SJSA1 (cell line): ENCODE results near the gene MDN1. TPM values are rescaled to one million over a fixed set of nuclear protein-coding genes. Genes with fewer than 3 reads are reported as not detected.
"Not testable (repeated sequence)": the region's sequence is repeated elsewhere in the genome, so short reads cannot be mapped to it uniquely, and the experiment has no call there.

Source experiments
- DNase-seq, 2 experiments: peaks; one replicate each; pipeline ENCODE4 v3.0.0-alpha.2; 2015 to 2020; ENCODE audit warnings: low spot score in 2 of 2, low read depth in 1 of 2
- H3K27ac ChIP-seq: fragments of 250-450 bp; sonication (Bioruptor Pico); 2 replicates; pipeline ENCODE4 v1.5.1; 2020; ENCODE audit warnings: mild to moderate bottlenecking, moderate library complexity
- H3K27me3 ChIP-seq: fragments of 250-450 bp; sonication (Bioruptor Pico); replicated peaks from 2 replicates; pipeline ENCODE4 v1.5.1; 2020; ENCODE audit warnings: mild to moderate bottlenecking, moderate library complexity
- H3K36me3 ChIP-seq: fragments of 250-450 bp; sonication (Bioruptor Pico); 2 replicates; pipeline ENCODE4 v1.5.1; 2020; ENCODE audit warnings: mild to moderate bottlenecking
- H3K4me1 ChIP-seq: fragments of 250-450 bp; sonication (Bioruptor Pico); replicated peaks from 2 replicates; pipeline ENCODE4 v1.6.1; 2021; ENCODE audit warnings: mild to moderate bottlenecking
- H3K4me3 ChIP-seq: fragments of 250-450 bp; sonication (Bioruptor Pico); 2 replicates; pipeline ENCODE4 v1.5.1; 2020; ENCODE audit warnings: mild to moderate bottlenecking
- H3K9me3 ChIP-seq: fragments of 250-450 bp; sonication (Bioruptor Pico); replicated peaks from 2 replicates; pipeline ENCODE4 v1.5.1; 2020; ENCODE audit warnings: mild to moderate bottlenecking
- total RNA-seq: library from RNA; depleted of rRNA; stranded (reverse); fragments of >200 nt; shearing (Covaris generic); gene quantifications from 2 replicates; pipeline ENCODE4 v1.2.3, GENCODE V29; 2014

MDN1 gene
- total RNA-seq, 1 experiment from 2014 or later, result 16.6 TPM

- H3K27ac ChIP-seq, result peak within 1 kb of the TSS; percentile 78
- H3K4me1 ChIP-seq, result peaks cover 14% of the 10 kb centered on the region
- H3K27me3 ChIP-seq, result no peaks in the 10 kb centered on the region
- H3K4me3 ChIP-seq, result peak within 1 kb of the TSS; percentile 86
- no peaks in the 10 kb centered on the region for H3K9me3 ChIP-seq
- peak; percentile 95 to 96 for DNase-seq
- H3K36me3 ChIP-seq, result peaks cover 46% of the 10 kb centered on the region
These were observed 181.0 kb downstream of the MDN1 start, which contains the start of gene LYRM2 for GRCh38 chr6:89638320-89639195. Gene LYRM2 (minus strand): TSS chr6:89638747. CDS start chr6:89638716, 31 bp downstream.

- peaks cover 40% of the 10 kb centered on the region for H3K36me3 ChIP-seq
These were observed 181.7 kb downstream of the MDN1 start for GRCh38 chr6:89637960-89638319.

GRCh38 chr6:89636412-89636811 lies 183.2 kb downstream of the MDN1 start:
- not testable (repeated sequence) for H3K27ac ChIP-seq, H3K4me3 ChIP-seq, DNase-seq, H3K27me3 ChIP-seq, H3K9me3 ChIP-seq
- H3K36me3 ChIP-seq, result peaks cover 35% of the 10 kb centered on the region
- H3K4me1 ChIP-seq, result peaks cover 14% of the 10 kb centered on the region

More at GRCh38 chr6:89637960-89638319, 181.7 kb downstream of the MDN1 start:
- Histone ChIP-seq H3K4me1 (peaks cover 14% of the 10 kb centered on the region), H3K4me3 (peak overlapping the region; percentile 86), H3K27me3 (no peaks in the 10 kb centered on the region), H3K9me3 (no peaks in the 10 kb centered on the region), H3K27ac (peak overlapping the region; percentile 78)
- no peak for DNase-seq

- Histone ChIP-seq H3K27ac (no peak overlapping the region), H3K36me3 (peaks cover 8% of the 10 kb centered on the region), H3K4me1 (no peaks in the 10 kb centered on the region), H3K9me3 (no peaks in the 10 kb centered on the region), H3K27me3 (no peaks in the 10 kb centered on the region), H3K4me3 (no peak overlapping the region)
- DNase-seq, result no peak
These were observed 189.1 kb downstream of the MDN1 start for GRCh38 chr6:89630488-89630887.

- no peaks in the 10 kb centered on the region for H3K36me3 ChIP-seq
- no peak overlapping the region for H3K4me3 ChIP-seq
- no peaks in the 10 kb centered on the region for H3K27me3 ChIP-seq
- no peak for DNase-seq
- no peaks in the 10 kb centered on the region for H3K9me3 ChIP-seq
- no peaks in the 10 kb centered on the region for H3K4me1 ChIP-seq
- no peak overlapping the region for H3K27ac ChIP-seq
These were observed 195.8 kb downstream of the MDN1 start for GRCh38 chr6:89623749-89624148.

GRCh38 chr6:89619567-89619966 lies 200.0 kb downstream of the MDN1 start:
- Histone ChIP-seq H3K36me3 (no peaks in the 10 kb centered on the region), H3K27ac (no peak overlapping the region), H3K4me3 (no peak overlapping the region), H3K27me3 (no peaks in the 10 kb centered on the region), H3K4me1 (no peaks in the 10 kb centered on the region), H3K9me3 (no peaks in the 10 kb centered on the region)
- DNase-seq, result no peak

- no peak overlapping the region for H3K27ac ChIP-seq
- no peaks in the 10 kb centered on the region for H3K9me3 ChIP-seq
- H3K4me3 ChIP-seq, result no peak overlapping the region
- no peaks in the 10 kb centered on the region for H3K36me3 ChIP-seq
- no peaks in the 10 kb centered on the region for H3K4me1 ChIP-seq
- no peaks in the 10 kb centered on the region for H3K27me3 ChIP-seq
- no peak for DNase-seq
These were observed 201.6 kb downstream of the MDN1 start for GRCh38 chr6:89618026-89618425.

GRCh38 chr6:89616531-89616930 lies 203.1 kb downstream of the MDN1 start:
- no peaks in the 10 kb centered on the region for H3K4me1 ChIP-seq
- no peak overlapping the region for H3K4me3 ChIP-seq
- H3K27me3 ChIP-seq, result no peaks in the 10 kb centered on the region
- peak in 1 of 2 experiments; percentile 35 for DNase-seq
- no peaks in the 10 kb centered on the region for H3K36me3 ChIP-seq
- H3K9me3 ChIP-seq, result no peaks in the 10 kb centered on the region
- H3K27ac ChIP-seq, result no peak overlapping the region

GRCh38 chr6:89615882-89616281 lies 203.7 kb downstream of the MDN1 start:
- Histone ChIP-seq H3K4me3 (no peak overlapping the region), H3K27me3 (no peaks in the 10 kb centered on the region), H3K4me1 (no peaks in the 10 kb centered on the region), H3K9me3 (no peaks in the 10 kb centered on the region), H3K36me3 (no peaks in the 10 kb centered on the region), H3K27ac (no peak overlapping the region)
- no peak for DNase-seq

- DNase-seq, result no peak
- no peaks in the 10 kb centered on the region for H3K36me3 ChIP-seq
- no peaks in the 10 kb centered on the region for H3K4me1 ChIP-seq
- no peaks in the 10 kb centered on the region for H3K27me3 ChIP-seq
- H3K4me3 ChIP-seq, result no peak overlapping the region
- no peak overlapping the region for H3K27ac ChIP-seq
- H3K9me3 ChIP-seq, result no peaks in the 10 kb centered on the region
These were observed 205.8 kb downstream of the MDN1 start for GRCh38 chr6:89613790-89614189.

- DNase-seq, result no peak
- no peak overlapping the region for H3K4me3 ChIP-seq
- H3K27ac ChIP-seq, result no peak overlapping the region
- H3K9me3 ChIP-seq, result no peaks in the 10 kb centered on the region
- H3K4me1 ChIP-seq, result no peaks in the 10 kb centered on the region
- no peaks in the 10 kb centered on the region for H3K36me3 ChIP-seq
- no peaks in the 10 kb centered on the region for H3K27me3 ChIP-seq
These were observed 207.5 kb downstream of the MDN1 start for GRCh38 chr6:89612121-89612520.

GRCh38 chr6:89611666-89612065 lies 207.9 kb downstream of the MDN1 start:
- no peak for DNase-seq

GRCh38 chr6:89610149-89610642 lies 209.4 kb downstream of the MDN1 start:
- Histone ChIP-seq H3K4me3 (no peak overlapping the region), H3K27ac (no peak overlapping the region), H3K4me1 (no peaks in the 10 kb centered on the region), H3K27me3 (no peaks in the 10 kb centered on the region), H3K9me3 (no peaks in the 10 kb centered on the region), H3K36me3 (no peaks in the 10 kb centered on the region)
- DNase-seq, result peak in 1 of 2 experiments; percentile 33

More at GRCh38 chr6:89611666-89612065, 207.9 kb downstream of the MDN1 start:
- H3K4me1 ChIP-seq, result no peaks in the 10 kb centered on the region
- H3K27ac ChIP-seq, result no peak overlapping the region
- H3K9me3 ChIP-seq, result no peaks in the 10 kb centered on the region
- no peaks in the 10 kb centered on the region for H3K36me3 ChIP-seq
- H3K27me3 ChIP-seq, result no peaks in the 10 kb centered on the region
- no peak overlapping the region for H3K4me3 ChIP-seq

GRCh38 chr6:89605861-89606260 lies 213.7 kb downstream of the MDN1 start:
- Histone ChIP-seq H3K27ac (no peak overlapping the region), H3K4me1 (no peaks in the 10 kb centered on the region), H3K36me3 (no peaks in the 10 kb centered on the region), H3K9me3 (no peaks in the 10 kb centered on the region), H3K4me3 (no peak overlapping the region), H3K27me3 (no peaks in the 10 kb centered on the region)
- no peak for DNase-seq
